HL-60 (cell line): ENCODE measurements around the gene C20orf144.

ENCODE experiments used
- POLR2AphosphoS5 ChIP-seq: IDR thresholded peaks from 2 replicates; pipeline ENCODE4 v1.6.1; 2012; ENCODE audit warnings: low read depth
- TF ChIP-seq, protein P1 (sequence below): IDR thresholded peaks from 2 replicates; pipeline ENCODE4 v1.6.1; 2012; ENCODE audit warnings: low read depth; ENCODE audit not compliant: insufficient replicate concordance

DNA sequence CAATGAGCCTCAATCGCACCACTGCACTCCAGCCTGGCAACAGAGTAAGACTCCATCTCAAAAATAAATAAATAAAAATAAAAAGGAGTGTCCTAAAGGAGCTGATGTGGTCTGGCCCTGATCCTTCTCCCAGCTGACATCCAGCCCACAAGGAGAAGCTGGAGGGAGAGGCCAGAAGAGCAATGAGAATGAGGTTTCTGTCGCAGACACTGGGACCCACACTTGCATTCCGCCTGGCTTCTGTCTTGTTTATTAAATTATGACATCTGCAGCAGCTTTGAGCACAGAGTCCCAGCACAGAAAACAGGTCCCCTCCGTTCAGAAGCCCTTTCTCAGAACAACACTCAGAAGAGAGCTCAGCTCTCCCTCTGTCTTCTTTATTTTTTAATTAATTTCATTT is 34.3 kb downstream of the C20orf144 start:
- TF ChIP-seq, protein P1, sequence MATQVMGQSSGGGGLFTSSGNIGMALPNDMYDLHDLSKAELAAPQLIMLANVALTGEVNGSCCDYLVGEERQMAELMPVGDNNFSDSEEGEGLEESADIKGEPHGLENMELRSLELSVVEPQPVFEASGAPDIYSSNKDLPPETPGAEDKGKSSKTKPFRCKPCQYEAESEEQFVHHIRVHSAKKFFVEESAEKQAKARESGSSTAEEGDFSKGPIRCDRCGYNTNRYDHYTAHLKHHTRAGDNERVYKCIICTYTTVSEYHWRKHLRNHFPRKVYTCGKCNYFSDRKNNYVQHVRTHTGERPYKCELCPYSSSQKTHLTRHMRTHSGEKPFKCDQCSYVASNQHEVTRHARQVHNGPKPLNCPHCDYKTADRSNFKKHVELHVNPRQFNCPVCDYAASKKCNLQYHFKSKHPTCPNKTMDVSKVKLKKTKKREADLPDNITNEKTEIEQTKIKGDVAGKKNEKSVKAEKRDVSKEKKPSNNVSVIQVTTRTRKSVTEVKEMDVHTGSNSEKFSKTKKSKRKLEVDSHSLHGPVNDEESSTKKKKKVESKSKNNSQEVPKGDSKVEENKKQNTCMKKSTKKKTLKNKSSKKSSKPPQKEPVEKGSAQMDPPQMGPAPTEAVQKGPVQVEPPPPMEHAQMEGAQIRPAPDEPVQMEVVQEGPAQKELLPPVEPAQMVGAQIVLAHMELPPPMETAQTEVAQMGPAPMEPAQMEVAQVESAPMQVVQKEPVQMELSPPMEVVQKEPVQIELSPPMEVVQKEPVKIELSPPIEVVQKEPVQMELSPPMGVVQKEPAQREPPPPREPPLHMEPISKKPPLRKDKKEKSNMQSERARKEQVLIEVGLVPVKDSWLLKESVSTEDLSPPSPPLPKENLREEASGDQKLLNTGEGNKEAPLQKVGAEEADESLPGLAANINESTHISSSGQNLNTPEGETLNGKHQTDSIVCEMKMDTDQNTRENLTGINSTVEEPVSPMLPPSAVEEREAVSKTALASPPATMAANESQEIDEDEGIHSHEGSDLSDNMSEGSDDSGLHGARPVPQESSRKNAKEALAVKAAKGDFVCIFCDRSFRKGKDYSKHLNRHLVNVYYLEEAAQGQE, result no peak
- TF ChIP-seq POLR2AphosphoS5, result no peak
